Left ventricle myocardium inferior (tissue), 1 donor: ENCODE data around the gene MYL1. TPM values are rescaled to one million over a fixed set of nuclear protein-coding genes. Genes with fewer than 3 reads are reported as not detected.

Experiments used
- DNase-seq: peaks from one replicate; pipeline ENCODE4 v3.0.0-alpha.2; 2020
- H3K27ac ChIP-seq: fragments of 200-600 bp; replicated peaks from 2 replicates; pipeline ENCODE4 v1.8.0; 2021
- H3K27me3 ChIP-seq: fragments of 200-600 bp; 2 replicates; pipeline ENCODE4 v1.8.0; 2021; ENCODE audit warnings: low read depth
- H3K36me3 ChIP-seq: fragments of 200-600 bp; 2 replicates; pipeline ENCODE4 v1.8.0; 2021
- H3K4me1 ChIP-seq: fragments of 200-600 bp; 2 replicates; pipeline ENCODE4 v1.8.0; 2021
- H3K4me3 ChIP-seq: fragments of 200-600 bp; 2 replicates; pipeline ENCODE4 v1.8.0; 2021; ENCODE audit warnings: mild to moderate bottlenecking, moderate library complexity
- H3K9me3 ChIP-seq: fragments of 200-600 bp; replicated peaks from 2 replicates; pipeline ENCODE4 v1.8.0; 2021
- intact Hi-C: fragments of 100-400 bp; cut with micrococcal nuclease; formaldehyde crosslinking; loops from one replicate; pipeline ENCODE4 v1.11.0; 2022
- total RNA-seq: library from RNA; stranded (reverse); fragmentation: NEBNext Ultra II Directional; extraction: Animal tissue kit (Norgen Biotek cat#: 25700); gene quantifications from one replicate; pipeline ENCODE4 v1.2.1, GENCODE V29; 2021
- TF ChIP-seq, protein P1 (sequence below): fragments of 200-600 bp; IDR thresholded peaks from 2 replicates; pipeline ENCODE4 v1.8.0; 2021; ENCODE audit warnings: antibody characterized with exemption, mild to moderate bottlenecking, borderline replicate concordance
- donor health status: DM: no; HTN: yes; CAD: no; lungs with severe emphysema.

The MYL1 gene
- total RNA-seq, 1 donor from 2014 or later = 0.36 TPM

DNA sequence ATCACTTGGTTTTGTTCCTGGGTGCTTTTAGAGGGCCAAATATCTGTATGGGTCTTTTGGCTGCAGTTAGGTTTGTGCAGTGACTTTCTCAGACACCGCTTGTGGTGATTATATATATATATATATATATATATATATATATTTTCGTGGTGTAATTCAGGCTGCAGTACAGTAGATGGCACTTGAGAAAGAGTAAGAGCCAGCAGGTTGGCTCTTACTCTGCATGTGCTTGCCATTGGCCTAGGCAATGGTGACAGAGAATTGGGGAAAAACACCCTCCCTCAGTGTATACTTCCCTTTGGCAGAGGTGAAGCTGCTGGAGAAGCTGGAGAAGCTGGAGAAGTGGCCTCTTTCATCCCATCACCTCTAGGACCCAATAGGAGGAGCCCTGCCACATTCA, 22.2 kb upstream of the MYL1 start:
- Histone ChIP-seq H3K9me3 (peaks cover 46% of the 10 kb centered on the region), H3K4me1 (no peaks in the 10 kb centered on the region), H3K27me3 (no peaks in the 10 kb centered on the region), H3K4me3 (no peak overlapping the region), H3K27ac (no peak overlapping the region), H3K36me3 (no peaks in the 10 kb centered on the region)
- intact Hi-C loops = no loop called here
- DNase-seq = no peak
- TF ChIP-seq, protein P1, sequence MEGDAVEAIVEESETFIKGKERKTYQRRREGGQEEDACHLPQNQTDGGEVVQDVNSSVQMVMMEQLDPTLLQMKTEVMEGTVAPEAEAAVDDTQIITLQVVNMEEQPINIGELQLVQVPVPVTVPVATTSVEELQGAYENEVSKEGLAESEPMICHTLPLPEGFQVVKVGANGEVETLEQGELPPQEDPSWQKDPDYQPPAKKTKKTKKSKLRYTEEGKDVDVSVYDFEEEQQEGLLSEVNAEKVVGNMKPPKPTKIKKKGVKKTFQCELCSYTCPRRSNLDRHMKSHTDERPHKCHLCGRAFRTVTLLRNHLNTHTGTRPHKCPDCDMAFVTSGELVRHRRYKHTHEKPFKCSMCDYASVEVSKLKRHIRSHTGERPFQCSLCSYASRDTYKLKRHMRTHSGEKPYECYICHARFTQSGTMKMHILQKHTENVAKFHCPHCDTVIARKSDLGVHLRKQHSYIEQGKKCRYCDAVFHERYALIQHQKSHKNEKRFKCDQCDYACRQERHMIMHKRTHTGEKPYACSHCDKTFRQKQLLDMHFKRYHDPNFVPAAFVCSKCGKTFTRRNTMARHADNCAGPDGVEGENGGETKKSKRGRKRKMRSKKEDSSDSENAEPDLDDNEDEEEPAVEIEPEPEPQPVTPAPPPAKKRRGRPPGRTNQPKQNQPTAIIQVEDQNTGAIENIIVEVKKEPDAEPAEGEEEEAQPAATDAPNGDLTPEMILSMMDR = no peak

- intact Hi-C loops = no loop called here
- TF ChIP-seq, protein P1 = no peak
- Histone ChIP-seq H3K36me3 (no peaks in the 10 kb centered on the region), H3K9me3 (peaks cover 12% of the 10 kb centered on the region), H3K27me3 (no peaks in the 10 kb centered on the region), H3K4me3 (no peak overlapping the region), H3K27ac (no peak overlapping the region), H3K4me1 (no peaks in the 10 kb centered on the region)
- no peak for DNase-seq
Observed at GRCh38 chr2:210324906-210325305, 9.9 kb upstream of the MYL1 start.

GRCh38 chr2:210324458-210324857, 9.5 kb upstream of the MYL1 start:
- no peak overlapping the region for H3K4me3 ChIP-seq
- DNase-seq = no peak
- peaks cover 12% of the 10 kb centered on the region for H3K9me3 ChIP-seq
- intact Hi-C loops = no loop called here
- no peaks in the 10 kb centered on the region for H3K36me3 ChIP-seq
- no peaks in the 10 kb centered on the region for H3K27me3 ChIP-seq
- H3K27ac ChIP-seq = no peak overlapping the region
- TF ChIP-seq, protein P1 = no peak
- no peaks in the 10 kb centered on the region for H3K4me1 ChIP-seq

- Histone ChIP-seq H3K4me3 (no peak overlapping the region), H3K36me3 (no peaks in the 10 kb centered on the region), H3K27ac (no peak overlapping the region), H3K9me3 (peaks cover 5% of the 10 kb centered on the region), H3K27me3 (no peaks in the 10 kb centered on the region), H3K4me1 (no peaks in the 10 kb centered on the region)
- intact Hi-C loops = no loop called here
- no peak for DNase-seq
- TF ChIP-seq, protein P1 = no peak
Observed at GRCh38 chr2:210323003-210323402, 8.0 kb upstream of the MYL1 start.

GRCh38 chr2:210318891-210319290, 3.9 kb upstream of the MYL1 start:
- TF ChIP-seq, protein P1 = no peak
- no peak for DNase-seq
- Histone ChIP-seq H3K9me3 (no peaks in the 10 kb centered on the region), H3K36me3 (no peaks in the 10 kb centered on the region), H3K27me3 (no peaks in the 10 kb centered on the region), H3K4me1 (no peaks in the 10 kb centered on the region), H3K27ac (no peak overlapping the region), H3K4me3 (no peak overlapping the region)
- intact Hi-C loops = no loop called here

DNA sequence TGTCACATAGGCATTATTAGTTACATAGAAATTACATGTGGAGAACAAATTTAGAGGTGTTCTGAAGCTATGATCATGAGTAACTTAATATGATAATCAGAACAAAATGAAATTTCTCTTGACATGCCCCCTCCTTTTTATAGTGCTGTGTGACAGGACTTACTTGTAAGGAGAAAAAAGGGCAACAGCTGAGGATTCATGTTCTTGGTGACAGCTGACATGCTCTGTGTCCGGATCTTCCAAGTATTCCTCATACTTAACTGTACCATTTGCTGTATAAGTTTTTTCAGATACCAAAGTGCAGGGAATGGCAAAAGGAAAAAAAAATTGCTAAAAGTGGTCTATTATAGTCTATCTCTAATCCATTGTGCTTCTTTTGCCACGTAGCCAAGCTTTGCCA, 3.5 kb upstream of the MYL1 start:
- TF ChIP-seq, protein P1 = no peak
- H3K4me3 ChIP-seq = no peak overlapping the region
- intact Hi-C loops = no loop called here
- no peaks in the 10 kb centered on the region for H3K36me3 ChIP-seq
- no peak for DNase-seq
- no peaks in the 10 kb centered on the region for H3K4me1 ChIP-seq
- no peaks in the 10 kb centered on the region for H3K27me3 ChIP-seq
- no peaks in the 10 kb centered on the region for H3K9me3 ChIP-seq
- H3K27ac ChIP-seq = no peak overlapping the region
